Measurements from ENCODE around the gene HEY2. TPM values are rescaled to one million over a fixed set of nuclear protein-coding genes. Genes with fewer than 3 reads are reported as not detected.

HEY2 gene
- total and polyA plus RNA-seq, 2 donors, result 0.24 to 2.8 TPM

GRCh38 chr6:125718109-125718508, 31.3 kb upstream of the HEY2 start:
- DNase-seq (ENCODE audit: low read depth in 6 of 9, low spot score in 9 of 9), result no peak
- 97% methylated on average over 2 of the region's 2 CpGs for WGBS
- no peak overlapping the region for H3K4me3 ChIP-seq (ENCODE audit: low read length in 2 of 2)

GRCh38 chr6:125722886-125723285, 26.5 kb upstream of the HEY2 start:
- DNase-seq (ENCODE audit: low read depth in 6 of 9, low spot score in 9 of 9), result no peak
- Histone ChIP-seq H3K36me3 (ENCODE audit: control insufficient read depth in 2 of 2, insufficient read depth in 2 of 2, low read length in 1 of 2) (no peaks in the 10 kb centered on the region), H3K4me1 (ENCODE audit: control insufficient read depth in 2 of 2, insufficient read depth in 2 of 2, low read length in 2 of 2) (no peaks in the 10 kb centered on the region), H3K4me3 (ENCODE audit: low read length in 2 of 2) (no peak overlapping the region), H3K27ac (ENCODE audit: low read depth in 1 of 2, low read length in 1 of 2) (no peak overlapping the region), H3K27me3 (ENCODE audit: control insufficient read depth in 2 of 2, insufficient read depth in 1 of 2, low read length in 1 of 2) (no peaks in the 10 kb centered on the region), H3K9me3 (ENCODE audit: control insufficient read depth in 2 of 2, insufficient read depth in 1 of 2, low read length in 1 of 2) (no peaks in the 10 kb centered on the region)

More at GRCh38 chr6:125718109-125718508, 31.3 kb upstream of the HEY2 start:
- no peaks in the 10 kb centered on the region for H3K27me3 ChIP-seq (ENCODE audit: control insufficient read depth in 2 of 2, insufficient read depth in 1 of 2, low read length in 1 of 2)
- H3K27ac ChIP-seq (ENCODE audit: low read depth in 1 of 2, low read length in 1 of 2), result no peak overlapping the region
- no peaks in the 10 kb centered on the region for H3K36me3 ChIP-seq (ENCODE audit: control insufficient read depth in 2 of 2, insufficient read depth in 2 of 2, low read length in 1 of 2)
- peaks cover 0 to 2% of the 10 kb centered on the region in 2 donors for H3K4me1 ChIP-seq (ENCODE audit: control insufficient read depth in 2 of 2, insufficient read depth in 2 of 2, low read length in 2 of 2)
- no peaks in the 10 kb centered on the region for H3K9me3 ChIP-seq (ENCODE audit: control insufficient read depth in 2 of 2, insufficient read depth in 1 of 2, low read length in 1 of 2)

DNA sequence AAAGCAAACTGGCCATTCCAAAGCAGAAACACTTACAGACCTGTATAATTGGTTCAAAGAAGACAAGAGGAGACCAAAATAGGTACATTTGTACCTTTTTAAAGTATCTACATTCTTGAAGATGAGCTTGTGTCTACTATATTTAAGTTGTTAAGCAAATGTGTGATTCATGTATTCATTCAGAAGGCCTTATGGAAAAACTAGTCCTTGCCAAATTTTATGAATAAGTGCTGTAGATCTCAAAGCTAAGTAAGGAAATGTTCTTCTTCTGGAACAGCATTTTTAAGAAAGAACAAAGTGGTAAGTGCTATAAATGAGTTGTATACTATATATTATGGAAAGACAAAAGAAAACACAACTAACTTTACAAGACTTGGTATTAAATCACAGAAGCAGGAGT, 22.2 kb upstream of the HEY2 start:
- no peak overlapping the region for H3K4me3 ChIP-seq (ENCODE audit: low read length in 2 of 2)
- no peaks in the 10 kb centered on the region for H3K27me3 ChIP-seq (ENCODE audit: control insufficient read depth in 2 of 2, insufficient read depth in 1 of 2, low read length in 1 of 2)
- H3K27ac ChIP-seq (ENCODE audit: low read depth in 1 of 2, low read length in 1 of 2), result no peak overlapping the region
- DNase-seq (ENCODE audit: low read depth in 6 of 9, low spot score in 9 of 9), result no peak
- H3K4me1 ChIP-seq (ENCODE audit: control insufficient read depth in 2 of 2, insufficient read depth in 2 of 2, low read length in 2 of 2), result no peaks in the 10 kb centered on the region
- H3K36me3 ChIP-seq (ENCODE audit: control insufficient read depth in 2 of 2, insufficient read depth in 2 of 2, low read length in 1 of 2), result no peaks in the 10 kb centered on the region
- H3K9me3 ChIP-seq (ENCODE audit: control insufficient read depth in 2 of 2, insufficient read depth in 1 of 2, low read length in 1 of 2), result no peaks in the 10 kb centered on the region

DNA sequence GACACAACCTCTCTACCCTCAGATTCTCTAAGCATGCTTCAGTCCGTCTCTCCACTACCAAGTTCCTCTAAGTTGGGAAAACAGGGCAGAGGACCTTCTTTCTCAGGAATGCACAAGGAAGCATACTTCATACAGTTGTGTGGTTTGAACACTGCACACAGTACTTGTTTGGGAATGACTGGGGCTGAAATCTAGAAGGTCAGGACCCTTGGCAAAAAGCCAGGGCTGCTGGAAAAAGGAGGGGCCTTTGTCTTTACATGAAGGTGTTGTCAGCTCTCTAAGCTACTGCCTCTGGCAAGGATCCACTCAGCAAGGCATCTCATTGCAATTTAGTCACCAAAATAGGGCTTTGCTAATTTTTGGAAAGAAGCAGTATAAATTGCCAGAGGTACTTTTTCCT, 20.7 kb upstream of the HEY2 start:
- H3K36me3 ChIP-seq (ENCODE audit: control insufficient read depth in 2 of 2, insufficient read depth in 2 of 2, low read length in 1 of 2), result no peaks in the 10 kb centered on the region
- no peak overlapping the region for H3K27ac ChIP-seq (ENCODE audit: low read depth in 1 of 2, low read length in 1 of 2)
- DNase-seq (ENCODE audit: low read depth in 6 of 9, low spot score in 9 of 9), result no peak
- no peaks in the 10 kb centered on the region for H3K9me3 ChIP-seq (ENCODE audit: control insufficient read depth in 2 of 2, insufficient read depth in 1 of 2, low read length in 1 of 2)
- no peaks in the 10 kb centered on the region for H3K4me1 ChIP-seq (ENCODE audit: control insufficient read depth in 2 of 2, insufficient read depth in 2 of 2, low read length in 2 of 2)
- WGBS, result 92% methylated on average over 1 of the region's 1 CpG
- no peaks in the 10 kb centered on the region for H3K27me3 ChIP-seq (ENCODE audit: control insufficient read depth in 2 of 2, insufficient read depth in 1 of 2, low read length in 1 of 2)
- no peak overlapping the region for H3K4me3 ChIP-seq (ENCODE audit: low read length in 2 of 2)

- no peaks in the 10 kb centered on the region for H3K27me3 ChIP-seq (ENCODE audit: control insufficient read depth in 2 of 2, insufficient read depth in 1 of 2, low read length in 1 of 2)
- 93% methylated on average over 2 of the region's 2 CpGs for WGBS
- no peak overlapping the region for H3K27ac ChIP-seq (ENCODE audit: low read depth in 1 of 2, low read length in 1 of 2)
- H3K9me3 ChIP-seq (ENCODE audit: control insufficient read depth in 2 of 2, insufficient read depth in 1 of 2, low read length in 1 of 2), result no peaks in the 10 kb centered on the region
- no peak overlapping the region for H3K4me3 ChIP-seq (ENCODE audit: low read length in 2 of 2)
- H3K4me1 ChIP-seq (ENCODE audit: control insufficient read depth in 2 of 2, insufficient read depth in 2 of 2, low read length in 2 of 2), result no peaks in the 10 kb centered on the region
- no peak for DNase-seq (ENCODE audit: low read depth in 6 of 9, low spot score in 9 of 9)
- H3K36me3 ChIP-seq (ENCODE audit: control insufficient read depth in 2 of 2, insufficient read depth in 2 of 2, low read length in 1 of 2), result no peaks in the 10 kb centered on the region
These were observed 19.4 kb upstream of the HEY2 start for GRCh38 chr6:125729983-125730382.

GRCh38 chr6:125732398-125732797, 17.0 kb upstream of the HEY2 start:
- H3K9me3 ChIP-seq (ENCODE audit: control insufficient read depth in 2 of 2, insufficient read depth in 1 of 2, low read length in 1 of 2), result no peaks in the 10 kb centered on the region
- H3K36me3 ChIP-seq (ENCODE audit: control insufficient read depth in 2 of 2, insufficient read depth in 2 of 2, low read length in 1 of 2), result no peaks in the 10 kb centered on the region
- H3K4me1 ChIP-seq (ENCODE audit: control insufficient read depth in 2 of 2, insufficient read depth in 2 of 2, low read length in 2 of 2), result no peaks in the 10 kb centered on the region
- no peaks in the 10 kb centered on the region for H3K27me3 ChIP-seq (ENCODE audit: control insufficient read depth in 2 of 2, insufficient read depth in 1 of 2, low read length in 1 of 2)
- no peak overlapping the region for H3K4me3 ChIP-seq (ENCODE audit: low read length in 2 of 2)
- H3K27ac ChIP-seq (ENCODE audit: low read depth in 1 of 2, low read length in 1 of 2), result no peak overlapping the region
- DNase-seq (ENCODE audit: low read depth in 6 of 9, low spot score in 9 of 9), result no peak

DNA sequence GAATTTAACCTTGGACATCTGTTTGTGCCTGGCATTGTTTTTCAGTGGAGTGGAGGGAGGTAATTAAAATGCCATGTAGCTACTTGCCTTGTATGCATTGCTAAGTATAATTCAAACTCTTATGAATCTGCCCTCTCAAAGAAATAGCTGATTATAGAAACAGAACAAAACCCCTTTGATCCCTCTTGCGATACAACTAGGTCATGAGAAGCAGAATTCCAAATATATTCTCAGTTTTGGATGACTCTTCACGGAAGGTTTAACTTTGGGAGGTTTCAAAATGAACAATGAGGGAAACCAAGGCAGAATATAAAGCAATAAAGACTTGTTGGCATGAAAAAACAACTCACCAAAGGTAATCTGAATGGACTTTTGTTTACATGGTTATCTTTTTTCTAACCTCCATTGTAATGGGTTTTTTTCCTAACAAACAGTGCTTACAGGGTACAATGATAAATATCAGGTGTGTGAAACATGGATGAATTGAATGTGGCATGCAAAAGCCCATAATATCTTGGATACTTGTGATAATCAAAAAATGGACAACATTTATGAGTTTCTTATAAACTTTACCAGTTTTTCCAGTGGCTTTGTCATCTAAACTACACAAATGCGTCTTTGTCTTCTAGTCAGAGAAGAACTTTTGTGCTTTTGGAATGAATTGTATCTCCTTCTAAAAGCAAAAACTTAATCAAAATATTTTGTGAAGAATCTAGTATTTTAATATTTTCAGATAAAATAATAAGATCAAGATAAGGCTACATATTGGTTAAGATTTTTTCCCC, 15.7 kb upstream of the HEY2 start:
- no peak for DNase-seq (ENCODE audit: low read depth in 6 of 9, low spot score in 9 of 9)
- WGBS, result 91% methylated on average over 3 of the region's 3 CpGs

DNA sequence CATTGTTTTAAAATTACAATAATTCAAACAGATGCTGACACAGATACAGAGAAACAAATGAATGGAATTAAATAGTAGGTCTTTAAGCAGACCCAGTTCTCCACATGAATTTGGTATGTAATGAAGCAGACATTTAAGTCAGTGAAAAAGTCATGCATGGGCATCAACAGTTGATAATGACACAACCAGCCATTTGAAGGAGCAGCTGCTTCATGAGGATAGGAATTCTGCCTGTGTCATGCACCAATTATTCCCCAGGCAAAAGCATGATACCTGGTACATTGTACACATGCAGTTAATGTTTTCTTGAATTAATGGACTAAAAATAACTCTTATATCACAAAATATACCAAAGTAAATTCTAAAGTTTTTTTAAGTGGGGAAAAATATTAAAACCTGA, 11.2 kb upstream of the HEY2 start:
- no peaks in the 10 kb centered on the region for H3K36me3 ChIP-seq (ENCODE audit: control insufficient read depth in 2 of 2, insufficient read depth in 2 of 2, low read length in 1 of 2)
- H3K9me3 ChIP-seq (ENCODE audit: control insufficient read depth in 2 of 2, insufficient read depth in 1 of 2, low read length in 1 of 2), result no peaks in the 10 kb centered on the region
- no peak for DNase-seq (ENCODE audit: low read depth in 6 of 9, low spot score in 9 of 9)
- H3K27ac ChIP-seq (ENCODE audit: low read depth in 1 of 2, low read length in 1 of 2), result no peak overlapping the region
- no peaks in the 10 kb centered on the region for H3K27me3 ChIP-seq (ENCODE audit: control insufficient read depth in 2 of 2, insufficient read depth in 1 of 2, low read length in 1 of 2)
- no peaks in the 10 kb centered on the region for H3K4me1 ChIP-seq (ENCODE audit: control insufficient read depth in 2 of 2, insufficient read depth in 2 of 2, low read length in 2 of 2)
- H3K4me3 ChIP-seq (ENCODE audit: low read length in 2 of 2), result no peak overlapping the region

More for the DNA sequence above, 15.7 kb upstream of the HEY2 start:
- Histone ChIP-seq H3K36me3 (ENCODE audit: control insufficient read depth in 2 of 2, insufficient read depth in 2 of 2, low read length in 1 of 2) (no peaks in the 10 kb centered on the region), H3K4me3 (ENCODE audit: low read length in 2 of 2) (no peak overlapping the region), H3K27ac (ENCODE audit: low read depth in 1 of 2, low read length in 1 of 2) (no peak overlapping the region), H3K9me3 (ENCODE audit: control insufficient read depth in 2 of 2, insufficient read depth in 1 of 2, low read length in 1 of 2) (no peaks in the 10 kb centered on the region), H3K4me1 (ENCODE audit: control insufficient read depth in 2 of 2, insufficient read depth in 2 of 2, low read length in 2 of 2) (no peaks in the 10 kb centered on the region), H3K27me3 (ENCODE audit: control insufficient read depth in 2 of 2, insufficient read depth in 1 of 2, low read length in 1 of 2) (no peaks in the 10 kb centered on the region)

- Histone ChIP-seq H3K4me3 (ENCODE audit: low read length in 2 of 2) (no peak overlapping the region), H3K27me3 (ENCODE audit: control insufficient read depth in 2 of 2, insufficient read depth in 1 of 2, low read length in 1 of 2) (peaks cover 0 to 3% of the 10 kb centered on the region in 2 donors), H3K27ac (ENCODE audit: low read depth in 1 of 2, low read length in 1 of 2) (no peak overlapping the region), H3K36me3 (ENCODE audit: control insufficient read depth in 2 of 2, insufficient read depth in 2 of 2, low read length in 1 of 2) (no peaks in the 10 kb centered on the region), H3K9me3 (ENCODE audit: control insufficient read depth in 2 of 2, insufficient read depth in 1 of 2, low read length in 1 of 2) (no peaks in the 10 kb centered on the region), H3K4me1 (ENCODE audit: control insufficient read depth in 2 of 2, insufficient read depth in 2 of 2, low read length in 2 of 2) (no peaks in the 10 kb centered on the region)
- 98% methylated on average over 1 of the region's 1 CpG for WGBS
- no peak for DNase-seq (ENCODE audit: low read depth in 6 of 9, low spot score in 9 of 9)
These were observed 10.1 kb upstream of the HEY2 start for GRCh38 chr6:125739364-125739763.

All from thymus (tissue), 11 donors.